Measurements from ENCODE around the gene TCOF1. TPM values are rescaled to one million over a fixed set of nuclear protein-coding genes. Genes with fewer than 3 reads are reported as not detected.

Gene TCOF1
- total and polyA plus RNA-seq, 2 experiments from 2014 or later = 86.8 to 165 TPM

DNA sequence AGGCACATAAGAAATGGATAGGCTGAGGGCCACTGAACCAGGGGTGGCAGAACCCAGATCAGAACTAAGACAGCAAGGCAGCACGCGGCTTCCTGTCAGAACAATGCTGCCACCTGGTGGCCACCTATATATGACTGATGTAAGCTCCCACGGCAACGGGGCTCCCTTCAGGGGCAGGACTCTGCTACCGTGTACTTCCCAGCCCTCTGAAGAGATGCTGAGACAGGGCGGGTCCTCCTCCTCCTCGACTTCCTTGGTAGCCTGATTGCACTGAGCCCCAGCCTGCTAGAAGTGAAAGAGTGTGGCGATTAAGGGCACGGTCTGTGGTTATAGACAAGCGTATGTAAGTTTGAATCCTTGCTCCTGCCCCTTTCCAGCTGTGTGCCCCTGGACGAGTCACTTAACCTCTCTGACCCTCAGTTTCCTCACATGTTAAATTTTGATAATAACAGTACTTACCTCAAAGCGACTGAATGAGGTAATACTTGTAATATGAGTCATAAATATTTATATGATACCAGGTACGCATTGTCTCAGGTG lies 78.7 kb downstream of the TCOF1 start (continued):
- TF ChIP-seq ETS1 (IDR thresholded peaks at IDR 0.05) (no peak), STAT1 (IDR thresholded peaks at IDR 0.05; ENCODE audit: unreplicated experiment) (no peak), ZNF114 (CRISPR knock-in tag; IDR thresholded peaks at IDR 0.05) (no peak), EZH2 (IDR thresholded peaks at IDR 0.05; ENCODE audit: low read depth, unreplicated experiment) (no peak), ZNF331 (CRISPR knock-in tag; IDR thresholded peaks at IDR 0.05; ENCODE audit: low read depth) (no peak), JUNB (IDR thresholded peaks at IDR 0.05; ENCODE audit: unreplicated experiment) (no peak), EZH2phosphoT487 (IDR thresholded peaks at IDR 0.05; ENCODE audit: unreplicated experiment) (no peak)
- TF ChIP-seq, protein P1, sequence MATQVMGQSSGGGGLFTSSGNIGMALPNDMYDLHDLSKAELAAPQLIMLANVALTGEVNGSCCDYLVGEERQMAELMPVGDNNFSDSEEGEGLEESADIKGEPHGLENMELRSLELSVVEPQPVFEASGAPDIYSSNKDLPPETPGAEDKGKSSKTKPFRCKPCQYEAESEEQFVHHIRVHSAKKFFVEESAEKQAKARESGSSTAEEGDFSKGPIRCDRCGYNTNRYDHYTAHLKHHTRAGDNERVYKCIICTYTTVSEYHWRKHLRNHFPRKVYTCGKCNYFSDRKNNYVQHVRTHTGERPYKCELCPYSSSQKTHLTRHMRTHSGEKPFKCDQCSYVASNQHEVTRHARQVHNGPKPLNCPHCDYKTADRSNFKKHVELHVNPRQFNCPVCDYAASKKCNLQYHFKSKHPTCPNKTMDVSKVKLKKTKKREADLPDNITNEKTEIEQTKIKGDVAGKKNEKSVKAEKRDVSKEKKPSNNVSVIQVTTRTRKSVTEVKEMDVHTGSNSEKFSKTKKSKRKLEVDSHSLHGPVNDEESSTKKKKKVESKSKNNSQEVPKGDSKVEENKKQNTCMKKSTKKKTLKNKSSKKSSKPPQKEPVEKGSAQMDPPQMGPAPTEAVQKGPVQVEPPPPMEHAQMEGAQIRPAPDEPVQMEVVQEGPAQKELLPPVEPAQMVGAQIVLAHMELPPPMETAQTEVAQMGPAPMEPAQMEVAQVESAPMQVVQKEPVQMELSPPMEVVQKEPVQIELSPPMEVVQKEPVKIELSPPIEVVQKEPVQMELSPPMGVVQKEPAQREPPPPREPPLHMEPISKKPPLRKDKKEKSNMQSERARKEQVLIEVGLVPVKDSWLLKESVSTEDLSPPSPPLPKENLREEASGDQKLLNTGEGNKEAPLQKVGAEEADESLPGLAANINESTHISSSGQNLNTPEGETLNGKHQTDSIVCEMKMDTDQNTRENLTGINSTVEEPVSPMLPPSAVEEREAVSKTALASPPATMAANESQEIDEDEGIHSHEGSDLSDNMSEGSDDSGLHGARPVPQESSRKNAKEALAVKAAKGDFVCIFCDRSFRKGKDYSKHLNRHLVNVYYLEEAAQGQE (IDR thresholded peaks at IDR 0.05; ENCODE audit: unreplicated experiment) = no peak

DNA sequence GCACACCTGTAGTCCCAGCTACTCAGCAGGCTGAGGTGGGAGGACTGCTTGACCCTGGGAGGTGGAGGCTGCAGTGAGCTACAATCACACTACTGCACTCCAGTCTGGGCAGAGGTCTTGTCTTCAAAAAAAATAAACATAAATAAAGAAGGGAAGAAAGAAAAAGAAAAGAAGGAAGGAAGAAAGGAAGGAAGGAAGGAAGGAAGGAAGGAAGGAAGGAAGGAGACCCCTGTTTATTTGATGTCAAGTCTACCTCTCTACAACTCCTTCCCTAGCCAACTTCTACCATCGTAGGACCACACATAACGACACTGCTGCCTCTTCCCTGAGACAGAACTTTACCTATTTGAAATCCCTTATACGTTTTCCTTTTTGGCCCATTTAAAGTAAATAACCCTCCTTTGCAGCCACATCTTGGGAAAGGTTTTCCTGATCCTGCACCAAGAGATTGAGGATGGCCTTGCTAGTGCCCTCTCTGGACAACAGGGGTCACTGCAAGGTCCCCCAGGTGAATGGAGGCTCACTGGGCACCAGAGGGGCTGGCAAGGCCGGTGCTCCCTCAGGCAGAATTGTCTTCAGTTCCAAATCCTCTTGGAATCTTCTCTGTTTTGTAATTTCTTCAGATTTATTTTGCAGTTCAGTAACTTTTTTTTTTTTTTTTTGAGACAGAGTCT lies 81.5 kb downstream of the TCOF1 start:
- TF ChIP-seq, protein P2, sequence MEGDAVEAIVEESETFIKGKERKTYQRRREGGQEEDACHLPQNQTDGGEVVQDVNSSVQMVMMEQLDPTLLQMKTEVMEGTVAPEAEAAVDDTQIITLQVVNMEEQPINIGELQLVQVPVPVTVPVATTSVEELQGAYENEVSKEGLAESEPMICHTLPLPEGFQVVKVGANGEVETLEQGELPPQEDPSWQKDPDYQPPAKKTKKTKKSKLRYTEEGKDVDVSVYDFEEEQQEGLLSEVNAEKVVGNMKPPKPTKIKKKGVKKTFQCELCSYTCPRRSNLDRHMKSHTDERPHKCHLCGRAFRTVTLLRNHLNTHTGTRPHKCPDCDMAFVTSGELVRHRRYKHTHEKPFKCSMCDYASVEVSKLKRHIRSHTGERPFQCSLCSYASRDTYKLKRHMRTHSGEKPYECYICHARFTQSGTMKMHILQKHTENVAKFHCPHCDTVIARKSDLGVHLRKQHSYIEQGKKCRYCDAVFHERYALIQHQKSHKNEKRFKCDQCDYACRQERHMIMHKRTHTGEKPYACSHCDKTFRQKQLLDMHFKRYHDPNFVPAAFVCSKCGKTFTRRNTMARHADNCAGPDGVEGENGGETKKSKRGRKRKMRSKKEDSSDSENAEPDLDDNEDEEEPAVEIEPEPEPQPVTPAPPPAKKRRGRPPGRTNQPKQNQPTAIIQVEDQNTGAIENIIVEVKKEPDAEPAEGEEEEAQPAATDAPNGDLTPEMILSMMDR (conservative IDR thresholded peaks at IDR 0.05; ENCODE audit: low read depth in 2 of 2) = peak; percentile 75 to 83
- TF ChIP-seq NANOG (IDR thresholded peaks at IDR 0.05; ENCODE audit: borderline replicate concordance) (no peak), ZNF462 (CRISPR knock-in tag; IDR thresholded peaks at IDR 0.05) (no peak)
- DNase-seq (ENCODE audit: low spot score) = peak; percentile 89

More for the DNA sequence above, 81.5 kb downstream of the TCOF1 start:
- H3K27ac ChIP-seq (ENCODE audit: low read depth) = no peak overlapping the region
- H3K4me3 ChIP-seq = no peak overlapping the region
- no peaks in the 10 kb centered on the region for H3K79me2 ChIP-seq (replicated peaks; ENCODE audit: insufficient read depth)
- no peaks in the 10 kb centered on the region for H3K9me2 ChIP-seq (ENCODE audit: insufficient read depth)
- no peak overlapping the region; the same call in 2 of the 3 replicates for H3K4me3 Mint-ChIP-seq
- peaks cover 9% of the 10 kb centered on the region for H3K4me1 ChIP-seq (ENCODE audit: insufficient read depth)
- no peaks in the 10 kb centered on the region for H3K9me3 Mint-ChIP-seq
- H3K27ac Mint-ChIP-seq = no peak overlapping the region
- peaks cover 24% of the 10 kb centered on the region for H3F3A ChIP-seq (replicated peaks; ENCODE audit: low read depth)
- H3K36me3 Mint-ChIP-seq (ENCODE audit: low read depth) = peaks cover 11% of the 10 kb centered on the region
- peaks cover 24% of the 10 kb centered on the region for H3K4me1 Mint-ChIP-seq
- no peaks in the 10 kb centered on the region for H3K27me3 ChIP-seq (ENCODE audit: insufficient read depth)
- no peak overlapping the region for H2AFZ ChIP-seq
- H3K27me3 Mint-ChIP-seq (ENCODE audit: insufficient read depth, low read depth, poor library complexity) = peaks cover 28% of the 10 kb centered on the region
- peak; percentile 41 for ATAC-seq
- peaks cover 5% of the 10 kb centered on the region; the same call in 1 of the 2 replicates for H3K36me3 ChIP-seq (ENCODE audit: insufficient read depth)
- no peak overlapping the region for H3K4me2 ChIP-seq
- peaks cover 12% of the 10 kb centered on the region; the same call in 1 of the 2 replicates for H4K20me1 ChIP-seq (replicated peaks; ENCODE audit: insufficient read depth)

Data from GM23338 (cell line).